Neural progenitor cell (in vitro differentiated cells): ENCODE data around the gene PDP2. TPM values are rescaled to one million over a fixed set of nuclear protein-coding genes. Genes with fewer than 3 reads are reported as not detected.
A peak's percentile ranks its signal among the peaks of the same experiment; 100 is the strongest.

Experiments
- DNase-seq: peaks from one replicate; pipeline ENCODE4 v3.0.0-alpha.2; 2016; ENCODE audit warnings: low spot score
- H2AFZ ChIP-seq: fragments of 200-600 bp; sonication (generic); replicated peaks from 2 replicates; pipeline ENCODE4 v1.6.1; 2016; ENCODE audit warnings: antibody characterized with exemption
- H3F3A ChIP-seq: fragments of 200-600 bp; sonication (generic); 2 replicates; pipeline ENCODE4 v1.6.1; 2016; ENCODE audit warnings: antibody characterized with exemption, low read depth
- H3K27ac ChIP-seq: fragments of 200-600 bp; sonication (generic); 2 replicates; pipeline ENCODE4 v1.5.1; 2016; ENCODE audit warnings: mild to moderate bottlenecking
- H3K27me3 ChIP-seq: fragments of 200-600 bp; sonication (generic); 2 replicates; pipeline ENCODE4 v1.6.1; 2016; ENCODE audit warnings: mild to moderate bottlenecking, moderate library complexity
- H3K36me3 ChIP-seq: fragments of 200-600 bp; sonication (generic); 2 replicates; pipeline ENCODE4 v1.5.1; 2016
- H3K4me1 ChIP-seq: fragments of 200-600 bp; sonication (generic); 2 replicates; pipeline ENCODE4 v1.6.1; 2016; ENCODE audit warnings: mixed run types
- H3K4me2 ChIP-seq: fragments of 200-600 bp; sonication (generic); 2 replicates; pipeline ENCODE4 v1.6.1; 2016
- H3K4me3 ChIP-seq: fragments of 200-600 bp; sonication (generic); 2 replicates; pipeline ENCODE4 v1.5.1; 2016
- H3K79me2 ChIP-seq: fragments of 200-600 bp; sonication (generic); 2 replicates; pipeline ENCODE4 v1.6.1; 2016; ENCODE audit warnings: low read depth
- H3K9ac ChIP-seq: fragments of 200-600 bp; sonication (generic); 2 replicates; pipeline ENCODE4 v1.6.1; 2016
- H3K9me3 ChIP-seq: fragments of 200-600 bp; sonication (generic); 2 replicates; pipeline ENCODE4 v1.5.1; 2016; ENCODE audit warnings: low read depth
- H4K20me1 ChIP-seq: fragments of 200-600 bp; sonication (generic); 2 replicates; pipeline ENCODE4 v1.6.1; 2016; ENCODE audit warnings: low read depth
- H3K27ac Mint-ChIP-seq: 3 replicates; pipeline ENCODE4 v1.8.0; 2021; ENCODE audit warnings: mixed read lengths
- H3K27me3 Mint-ChIP-seq: 2 replicates; pipeline ENCODE4 v1.8.0; 2022; ENCODE audit warnings: low read depth, mild to moderate bottlenecking, inconsistent platforms, moderate library complexity, mixed read lengths; ENCODE audit not compliant: insufficient read depth
- H3K36me3 Mint-ChIP-seq: 3 replicates; pipeline ENCODE4 v1.8.0; 2021; ENCODE audit warnings: mixed read lengths
- H3K4me1 Mint-ChIP-seq: 3 replicates; pipeline ENCODE4 v1.8.0; 2021; ENCODE audit warnings: mixed read lengths
- H3K4me3 Mint-ChIP-seq: 3 replicates; pipeline ENCODE4 v1.8.0; 2021; ENCODE audit warnings: mild to moderate bottlenecking, moderate library complexity, mixed read lengths
- H3K9me3 Mint-ChIP-seq: 3 replicates; pipeline ENCODE4 v1.8.0; 2020; ENCODE audit warnings: mixed read lengths
- EZH2 ChIP-seq: fragments of 200-600 bp; sonication (generic); IDR thresholded peaks from 2 replicates; pipeline ENCODE4 v1.6.1; 2017; ENCODE audit warnings: antibody characterized with exemption, mild to moderate bottlenecking, moderate library complexity
- EZH2phosphoT487 ChIP-seq: fragments of 200-600 bp; sonication (generic); IDR thresholded peaks from 2 replicates; pipeline ENCODE4 v1.6.1; 2017; ENCODE audit warnings: antibody characterized with exemption
- total RNA-seq: library from RNA; depleted of rRNA; stranded (reverse); fragments of >200 nt; gene quantifications from 2 replicates; pipeline ENCODE4 v1.2.3, GENCODE V29; 2015; ENCODE audit warnings: low replicate concordance
- TF ChIP-seq, protein P1 (sequence below): fragments of 200-600 bp; sonication (generic); IDR thresholded peaks from 2 replicates; pipeline ENCODE4 v1.5.1; 2017; ENCODE audit warnings: antibody characterized with exemption, mild to moderate bottlenecking

PDP2 gene
- total RNA-seq, 1 donor from 2014 or later: 6.6 TPM

DNA sequence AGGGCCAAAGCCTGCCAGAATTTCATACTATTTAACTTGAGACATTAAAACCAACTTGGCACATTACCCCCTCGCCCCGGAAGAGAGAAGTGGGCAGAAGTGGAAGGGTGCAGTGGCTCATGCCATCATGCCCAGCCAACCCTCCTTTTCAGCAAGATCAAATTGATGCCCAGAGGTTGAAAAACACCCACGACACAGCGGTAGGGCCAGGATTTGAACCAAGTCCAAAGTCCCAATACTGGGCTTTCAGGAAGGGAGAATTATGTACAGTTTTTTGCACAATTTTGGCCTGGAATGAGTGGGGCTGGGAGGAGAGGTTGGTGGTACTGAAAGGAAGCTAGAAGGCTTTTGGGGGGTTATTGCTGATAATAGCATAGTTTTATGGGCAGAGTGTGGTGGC, 11.0 kb downstream of the PDP2 start:
- peaks cover 4% of the 10 kb centered on the region for H3K27me3 Mint-ChIP-seq
- Histone ChIP-seq H4K20me1 (peaks cover 8% of the 10 kb centered on the region), H3K4me3 (no peak overlapping the region), H3K36me3 (peaks cover 3% of the 10 kb centered on the region), H3K9ac (no peak overlapping the region), H3K9me3 (no peaks in the 10 kb centered on the region), H3K4me2 (no peak overlapping the region), H3K79me2 (no peaks in the 10 kb centered on the region), H3F3A (no peaks in the 10 kb centered on the region), H2AFZ (no peak overlapping the region), H3K27me3 (no peaks in the 10 kb centered on the region), H3K4me1 (no peaks in the 10 kb centered on the region), H3K27ac (no peak overlapping the region)
- no peaks in the 10 kb centered on the region for H3K9me3 Mint-ChIP-seq
- H3K4me1 Mint-ChIP-seq: peaks cover 2% of the 10 kb centered on the region
- no peak overlapping the region for H3K27ac Mint-ChIP-seq
- H3K36me3 Mint-ChIP-seq: peaks cover 5% of the 10 kb centered on the region
- DNase-seq: no peak
- no peak for TF ChIP-seq EZH2phosphoT487
- H3K4me3 Mint-ChIP-seq: no peak overlapping the region

DNA sequence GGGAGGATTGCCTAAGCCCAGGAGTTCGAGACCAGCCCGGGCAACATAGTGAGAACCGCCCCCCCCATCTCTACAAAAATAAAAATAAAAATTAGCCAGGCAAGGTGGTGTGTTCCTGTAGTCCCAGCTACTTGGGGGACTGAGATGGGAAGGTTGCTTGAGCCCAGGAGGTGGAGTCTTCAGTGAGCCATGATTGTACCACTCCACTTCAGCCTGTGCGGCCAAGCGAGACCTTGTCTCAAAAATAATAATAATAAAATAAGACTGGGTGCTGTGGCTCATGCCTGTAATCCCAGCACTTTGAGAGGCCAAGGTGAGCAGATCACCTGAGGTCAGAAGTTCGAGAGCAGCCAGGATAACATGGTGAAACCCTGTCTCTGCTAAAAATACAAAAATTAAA, 11.5 kb downstream of the PDP2 start:
- no peak overlapping the region for H3K27ac Mint-ChIP-seq
- Histone ChIP-seq H2AFZ (no peak overlapping the region), H3K79me2 (no peaks in the 10 kb centered on the region), H3K27ac (no peak overlapping the region), H3F3A (no peaks in the 10 kb centered on the region), H3K27me3 (no peaks in the 10 kb centered on the region), H3K9me3 (no peaks in the 10 kb centered on the region), H3K4me2 (no peak overlapping the region), H3K4me1 (no peaks in the 10 kb centered on the region), H3K4me3 (no peak overlapping the region), H3K9ac (no peak overlapping the region), H4K20me1 (peaks cover 6% of the 10 kb centered on the region), H3K36me3 (peaks cover 3% of the 10 kb centered on the region)
- peaks cover 2% of the 10 kb centered on the region for H3K4me1 Mint-ChIP-seq
- H3K4me3 Mint-ChIP-seq: no peak overlapping the region
- no peaks in the 10 kb centered on the region for H3K9me3 Mint-ChIP-seq
- H3K27me3 Mint-ChIP-seq: peaks cover 4% of the 10 kb centered on the region
- peaks cover 1% of the 10 kb centered on the region for H3K36me3 Mint-ChIP-seq
- TF ChIP-seq EZH2: no peak
- TF ChIP-seq, protein P1, sequence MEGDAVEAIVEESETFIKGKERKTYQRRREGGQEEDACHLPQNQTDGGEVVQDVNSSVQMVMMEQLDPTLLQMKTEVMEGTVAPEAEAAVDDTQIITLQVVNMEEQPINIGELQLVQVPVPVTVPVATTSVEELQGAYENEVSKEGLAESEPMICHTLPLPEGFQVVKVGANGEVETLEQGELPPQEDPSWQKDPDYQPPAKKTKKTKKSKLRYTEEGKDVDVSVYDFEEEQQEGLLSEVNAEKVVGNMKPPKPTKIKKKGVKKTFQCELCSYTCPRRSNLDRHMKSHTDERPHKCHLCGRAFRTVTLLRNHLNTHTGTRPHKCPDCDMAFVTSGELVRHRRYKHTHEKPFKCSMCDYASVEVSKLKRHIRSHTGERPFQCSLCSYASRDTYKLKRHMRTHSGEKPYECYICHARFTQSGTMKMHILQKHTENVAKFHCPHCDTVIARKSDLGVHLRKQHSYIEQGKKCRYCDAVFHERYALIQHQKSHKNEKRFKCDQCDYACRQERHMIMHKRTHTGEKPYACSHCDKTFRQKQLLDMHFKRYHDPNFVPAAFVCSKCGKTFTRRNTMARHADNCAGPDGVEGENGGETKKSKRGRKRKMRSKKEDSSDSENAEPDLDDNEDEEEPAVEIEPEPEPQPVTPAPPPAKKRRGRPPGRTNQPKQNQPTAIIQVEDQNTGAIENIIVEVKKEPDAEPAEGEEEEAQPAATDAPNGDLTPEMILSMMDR: no peak
- TF ChIP-seq EZH2phosphoT487: no peak
- no peak for DNase-seq

DNA sequence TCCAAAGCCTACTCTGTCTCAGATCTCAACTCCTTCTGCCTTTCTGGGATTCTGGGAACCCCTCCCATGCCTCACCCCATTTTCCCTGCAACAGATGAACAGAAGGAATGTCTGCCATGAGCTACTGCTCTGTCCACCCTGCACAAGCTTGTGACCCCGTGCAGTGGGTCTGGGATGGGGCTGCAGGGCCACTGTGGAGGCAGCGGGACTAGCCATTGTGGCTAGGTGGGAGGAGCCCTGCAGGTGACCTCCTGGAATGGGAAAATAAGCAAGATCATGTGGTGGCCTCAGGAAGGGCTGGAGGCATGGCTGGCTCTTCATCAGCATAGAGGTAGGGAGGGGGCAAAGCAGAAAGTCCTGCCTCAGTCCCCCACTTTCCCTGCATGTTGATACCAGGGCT, 13.7 kb downstream of the PDP2 start:
- H3K27ac ChIP-seq: no peak overlapping the region
- H3K9me3 Mint-ChIP-seq: no peaks in the 10 kb centered on the region
- no peaks in the 10 kb centered on the region for H3K36me3 ChIP-seq
- no peak for DNase-seq
- no peak overlapping the region for H3K4me3 Mint-ChIP-seq
- no peak overlapping the region for H3K4me2 ChIP-seq
- H3F3A ChIP-seq: no peaks in the 10 kb centered on the region
- H2AFZ ChIP-seq: no peak overlapping the region
- no peaks in the 10 kb centered on the region for H3K27me3 ChIP-seq
- no peaks in the 10 kb centered on the region for H3K9me3 ChIP-seq
- H3K27ac Mint-ChIP-seq: no peak overlapping the region
- no peaks in the 10 kb centered on the region for H3K4me1 ChIP-seq
- H3K79me2 ChIP-seq: no peaks in the 10 kb centered on the region
- H3K4me3 ChIP-seq: no peak overlapping the region
- peaks cover 5% of the 10 kb centered on the region for H3K27me3 Mint-ChIP-seq
- TF ChIP-seq EZH2: no peak
- no peak for TF ChIP-seq EZH2phosphoT487
- TF ChIP-seq, protein P1: no peak
- H3K4me1 Mint-ChIP-seq: peaks cover 5% of the 10 kb centered on the region
- no peaks in the 10 kb centered on the region for H4K20me1 ChIP-seq
- no peak overlapping the region for H3K9ac ChIP-seq
- H3K36me3 Mint-ChIP-seq: no peaks in the 10 kb centered on the region

DNA sequence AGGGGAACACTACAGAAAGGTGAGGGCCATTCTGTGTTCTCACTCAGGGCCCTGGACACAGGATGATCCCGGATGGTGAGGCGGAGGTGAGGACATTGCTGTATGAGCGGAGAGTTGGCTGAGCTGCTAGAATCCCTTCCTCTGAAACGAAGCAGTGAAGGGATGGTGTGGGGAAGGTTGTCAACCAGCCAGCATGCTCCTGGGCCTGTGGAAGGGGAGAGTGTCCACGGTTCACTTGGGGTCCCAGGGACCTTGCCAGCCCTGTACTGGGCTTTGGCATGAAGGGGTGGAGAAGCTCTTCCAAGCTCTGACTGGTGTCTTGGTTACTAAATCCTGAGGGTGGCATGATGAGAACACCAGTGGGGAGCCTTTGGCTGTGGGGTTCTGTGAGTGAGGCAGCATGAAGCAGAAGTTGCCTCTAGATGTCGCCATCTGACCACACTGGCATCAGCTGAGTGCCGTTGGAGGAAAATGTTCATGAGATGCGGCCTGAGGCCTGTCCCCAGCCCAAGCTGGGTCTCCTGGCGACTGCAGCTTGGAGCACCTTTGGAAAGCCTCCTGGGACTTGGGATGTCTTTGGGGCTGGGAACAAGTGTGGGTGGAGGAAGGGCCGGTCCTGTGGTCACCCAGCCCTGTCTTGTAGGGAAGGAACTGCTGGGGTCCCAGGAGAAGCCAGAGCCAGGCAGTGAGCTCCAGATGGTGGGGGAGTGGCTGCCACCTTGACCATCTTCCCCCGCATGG, 14.8 kb downstream of the PDP2 start:
- H4K20me1 ChIP-seq: no peaks in the 10 kb centered on the region
- Mint-ChIP-seq H3K9me3 (no peaks in the 10 kb centered on the region), H3K27ac (no peak overlapping the region), H3K4me3 (no peak overlapping the region), H3K27me3 (peaks cover 7% of the 10 kb centered on the region), H3K36me3 (no peaks in the 10 kb centered on the region), H3K4me1 (peaks cover 13% of the 10 kb centered on the region)
- no peaks in the 10 kb centered on the region for H3K4me1 ChIP-seq
- no peak overlapping the region for H3K4me2 ChIP-seq
- no peak overlapping the region for H3K9ac ChIP-seq
- H3K9me3 ChIP-seq: no peaks in the 10 kb centered on the region
- no peak overlapping the region for H2AFZ ChIP-seq
- H3F3A ChIP-seq: no peaks in the 10 kb centered on the region
- no peak overlapping the region for H3K27ac ChIP-seq
- DNase-seq: peak; percentile 79
- no peak overlapping the region for H3K4me3 ChIP-seq
- H3K36me3 ChIP-seq: no peaks in the 10 kb centered on the region
- TF ChIP-seq EZH2phosphoT487 (no peak), EZH2 (no peak)
- TF ChIP-seq, protein P1: peak; percentile 75
- H3K79me2 ChIP-seq: no peaks in the 10 kb centered on the region
- H3K27me3 ChIP-seq: no peaks in the 10 kb centered on the region
